ENCODE data around the gene TBX2. TPM values are rescaled to one million over a fixed set of nuclear protein-coding genes. Genes with fewer than 3 reads are reported as not detected.

TBX2 gene
- total RNA-seq, 4 donors from 2014 or later, result 2.2 to 3.1 (median 2.8) TPM

GRCh38 chr17:61371179-61371578 is 28.5 kb upstream of the TBX2 start:
- Histone ChIP-seq H3K27ac (no peak overlapping the region), H3K4me3 (no peak overlapping the region), H3K4me1 (no peaks in the 10 kb centered on the region), H3K9me3 (no peaks in the 10 kb centered on the region), H3K36me3 (peaks cover 9% of the 10 kb centered on the region), H3K27me3 (no peaks in the 10 kb centered on the region)
- WGBS, result 100% methylated on average over 1 of the region's 1 CpG
- TF ChIP-seq POLR2AphosphoS5 (IDR thresholded peaks at IDR 0.05) (no peak), POLR2A (IDR thresholded peaks at IDR 0.05) (no peak), CTCF (IDR thresholded peaks at IDR 0.05) (no peak), EP300 (IDR thresholded peaks at IDR 0.05) (no peak)
- no peak for DNase-seq (ENCODE audit: low spot score in 2 of 2)

- H3K36me3 ChIP-seq, result peaks cover 9% of the 10 kb centered on the region
These were observed 28.0 kb upstream of the TBX2 start for GRCh38 chr17:61371606-61372005.

GRCh38 chr17:61372436-61372835 is 27.2 kb upstream of the TBX2 start:
- Histone ChIP-seq H3K27ac (no peak overlapping the region), H3K9me3 (no peaks in the 10 kb centered on the region), H3K4me1 (no peaks in the 10 kb centered on the region), H3K4me3 (no peak overlapping the region), H3K36me3 (peaks cover 9% of the 10 kb centered on the region), H3K27me3 (no peaks in the 10 kb centered on the region)
- no peak for DNase-seq (ENCODE audit: low spot score in 2 of 2)
- TF ChIP-seq CTCF (IDR thresholded peaks at IDR 0.05) (no peak), POLR2AphosphoS5 (IDR thresholded peaks at IDR 0.05) (no peak), POLR2A (IDR thresholded peaks at IDR 0.05) (no peak), EP300 (IDR thresholded peaks at IDR 0.05) (no peak)
- 85% methylated on average over 9 of the region's 9 CpGs for WGBS

More at GRCh38 chr17:61371606-61372005, 28.0 kb upstream of the TBX2 start:
- Histone ChIP-seq H3K27me3 (no peaks in the 10 kb centered on the region), H3K4me3 (no peak overlapping the region), H3K4me1 (no peaks in the 10 kb centered on the region), H3K27ac (no peak overlapping the region), H3K9me3 (no peaks in the 10 kb centered on the region)
- DNase-seq (ENCODE audit: low spot score in 2 of 2), result no peak
- TF ChIP-seq POLR2AphosphoS5 (IDR thresholded peaks at IDR 0.05), result no peak
- TF ChIP-seq CTCF (IDR thresholded peaks at IDR 0.05), result no peak
- TF ChIP-seq POLR2A (IDR thresholded peaks at IDR 0.05), result no peak
- TF ChIP-seq EP300 (IDR thresholded peaks at IDR 0.05), result no peak
- WGBS, result 94% methylated on average over 8 of the region's 8 CpGs

- H3K27me3 ChIP-seq, result no peaks in the 10 kb centered on the region
- TF ChIP-seq CTCF (IDR thresholded peaks at IDR 0.05), result no peak
- no peak for TF ChIP-seq POLR2AphosphoS5 (IDR thresholded peaks at IDR 0.05)
- TF ChIP-seq EP300 (IDR thresholded peaks at IDR 0.05), result no peak
- TF ChIP-seq POLR2A (IDR thresholded peaks at IDR 0.05), result no peak
- H3K4me1 ChIP-seq, result no peaks in the 10 kb centered on the region
- no peak overlapping the region for H3K27ac ChIP-seq
- no peaks in the 10 kb centered on the region for H3K9me3 ChIP-seq
- no peak overlapping the region for H3K4me3 ChIP-seq
- 87% methylated on average over 12 of the region's 18 CpGs for WGBS
- H3K36me3 ChIP-seq, result no peaks in the 10 kb centered on the region
- no peak for DNase-seq (ENCODE audit: low spot score in 2 of 2)
These were observed 22.5 kb upstream of the TBX2 start for GRCh38 chr17:61376931-61377838.

GRCh38 chr17:61378658-61379456 is 20.8 kb upstream of the TBX2 start:
- TF ChIP-seq CTCF (IDR thresholded peaks at IDR 0.05) (no peak), POLR2A (IDR thresholded peaks at IDR 0.05) (no peak), POLR2AphosphoS5 (IDR thresholded peaks at IDR 0.05) (no peak)
- WGBS, result 85% methylated on average over 8 of the region's 8 CpGs
- H3K4me3 ChIP-seq, result no peak overlapping the region
- no peak for DNase-seq (ENCODE audit: low spot score in 2 of 2)
- H3K36me3 ChIP-seq, result no peaks in the 10 kb centered on the region
- no peak overlapping the region for H3K27ac ChIP-seq
- H3K4me1 ChIP-seq, result no peaks in the 10 kb centered on the region
- H3K27me3 ChIP-seq, result no peaks in the 10 kb centered on the region
- H3K9me3 ChIP-seq, result no peaks in the 10 kb centered on the region

All from suprapubic skin (tissue), 4 donors.